Epithelial cell of proximal tubule (primary cell): ENCODE data around the gene NFKBIE. TPM values are rescaled to one million over a fixed set of nuclear protein-coding genes. Genes with fewer than 3 reads are reported as not detected.
A peak's percentile ranks its signal among the peaks of the same experiment; 100 is the strongest.

ENCODE experiments used
- DNase-seq: peaks from one replicate; pipeline ENCODE4 v3.0.0-alpha.2; 2011; ENCODE audit warnings: low read depth
- H3K4me3 ChIP-seq: 2 replicates; pipeline ENCODE4 v1.5.1; 2011; ENCODE audit warnings: low read depth, mild to moderate bottlenecking, low read length
- total RNA-seq: library from RNA; depleted of rRNA; stranded (reverse); fragments of >200 nt; gene quantifications from 2 replicates; pipeline ENCODE4 v1.2.3, GENCODE V29; 2015
- TF ChIP-seq, protein P1 (sequence below): conservative IDR thresholded peaks from 2 replicates; pipeline ENCODE4 v1.5.1; 2012; ENCODE audit warnings: low read depth, mild to moderate bottlenecking, low read length

The NFKBIE gene
- total RNA-seq, 1 donor from 2014 or later, result 131 TPM

DNA sequence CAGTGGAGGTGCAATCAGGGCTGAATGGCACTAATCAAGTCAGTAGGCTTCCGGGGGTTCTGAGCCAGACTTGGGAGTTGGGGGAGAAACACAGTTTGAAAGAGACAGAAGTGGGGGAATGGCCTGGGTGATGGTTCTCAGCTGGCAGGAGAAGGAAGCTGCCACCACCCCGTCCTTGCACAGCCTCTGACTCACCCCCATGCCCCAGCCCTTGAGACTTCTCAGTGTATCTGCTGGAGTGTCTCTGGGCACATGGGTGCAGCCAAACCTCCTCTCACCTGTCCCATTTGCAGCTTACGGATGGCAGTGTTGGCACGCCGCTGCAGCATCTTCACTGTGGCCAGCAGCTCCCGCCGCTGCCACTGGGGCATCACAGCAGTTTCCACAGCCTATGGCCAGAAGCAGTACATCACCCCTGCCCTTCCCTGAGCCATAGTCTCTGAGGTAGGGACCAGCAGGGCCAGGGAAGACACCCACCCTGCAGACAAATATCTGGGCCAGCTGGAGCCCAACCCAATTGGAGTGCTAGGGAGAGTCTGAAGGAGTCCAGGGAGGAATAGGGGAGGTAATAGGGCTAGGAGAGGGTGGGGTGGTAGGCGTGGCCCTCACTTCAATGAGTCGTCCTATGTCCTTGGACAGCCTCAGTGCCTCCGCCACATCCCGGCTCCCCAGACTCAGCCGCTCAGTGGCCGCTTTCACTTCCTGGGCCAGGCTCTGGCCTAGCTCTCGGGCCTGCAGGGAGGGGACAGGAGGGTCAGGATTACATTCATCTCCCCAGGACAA, 36.6 kb upstream of the NFKBIE start:
- H3K4me3 ChIP-seq, result no peak overlapping the region
- no peak for DNase-seq
- TF ChIP-seq, protein P1, sequence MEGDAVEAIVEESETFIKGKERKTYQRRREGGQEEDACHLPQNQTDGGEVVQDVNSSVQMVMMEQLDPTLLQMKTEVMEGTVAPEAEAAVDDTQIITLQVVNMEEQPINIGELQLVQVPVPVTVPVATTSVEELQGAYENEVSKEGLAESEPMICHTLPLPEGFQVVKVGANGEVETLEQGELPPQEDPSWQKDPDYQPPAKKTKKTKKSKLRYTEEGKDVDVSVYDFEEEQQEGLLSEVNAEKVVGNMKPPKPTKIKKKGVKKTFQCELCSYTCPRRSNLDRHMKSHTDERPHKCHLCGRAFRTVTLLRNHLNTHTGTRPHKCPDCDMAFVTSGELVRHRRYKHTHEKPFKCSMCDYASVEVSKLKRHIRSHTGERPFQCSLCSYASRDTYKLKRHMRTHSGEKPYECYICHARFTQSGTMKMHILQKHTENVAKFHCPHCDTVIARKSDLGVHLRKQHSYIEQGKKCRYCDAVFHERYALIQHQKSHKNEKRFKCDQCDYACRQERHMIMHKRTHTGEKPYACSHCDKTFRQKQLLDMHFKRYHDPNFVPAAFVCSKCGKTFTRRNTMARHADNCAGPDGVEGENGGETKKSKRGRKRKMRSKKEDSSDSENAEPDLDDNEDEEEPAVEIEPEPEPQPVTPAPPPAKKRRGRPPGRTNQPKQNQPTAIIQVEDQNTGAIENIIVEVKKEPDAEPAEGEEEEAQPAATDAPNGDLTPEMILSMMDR, result no peak

DNA sequence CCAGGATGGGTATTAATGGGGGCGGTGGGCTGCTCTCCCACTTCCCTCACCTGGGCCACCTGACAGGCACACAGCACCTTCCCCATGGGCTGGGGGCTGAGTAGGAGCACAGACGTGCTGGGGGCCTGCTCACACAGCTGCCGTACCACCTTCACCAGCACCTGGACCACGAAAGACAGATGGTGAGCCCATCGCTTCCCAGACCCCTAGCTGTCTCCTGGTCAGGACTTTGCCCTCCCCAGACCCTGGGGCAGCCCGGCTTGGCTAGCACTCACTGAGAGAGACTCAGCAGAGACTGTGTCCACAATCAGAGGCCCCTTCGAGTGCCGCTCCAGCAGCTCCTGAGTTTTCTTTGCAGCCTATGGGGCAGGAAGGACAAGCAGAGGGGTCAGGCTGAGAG, 35.8 kb upstream of the NFKBIE start:
- no peak overlapping the region for H3K4me3 ChIP-seq
- no peak for DNase-seq
- TF ChIP-seq, protein P1, result no peak

DNA sequence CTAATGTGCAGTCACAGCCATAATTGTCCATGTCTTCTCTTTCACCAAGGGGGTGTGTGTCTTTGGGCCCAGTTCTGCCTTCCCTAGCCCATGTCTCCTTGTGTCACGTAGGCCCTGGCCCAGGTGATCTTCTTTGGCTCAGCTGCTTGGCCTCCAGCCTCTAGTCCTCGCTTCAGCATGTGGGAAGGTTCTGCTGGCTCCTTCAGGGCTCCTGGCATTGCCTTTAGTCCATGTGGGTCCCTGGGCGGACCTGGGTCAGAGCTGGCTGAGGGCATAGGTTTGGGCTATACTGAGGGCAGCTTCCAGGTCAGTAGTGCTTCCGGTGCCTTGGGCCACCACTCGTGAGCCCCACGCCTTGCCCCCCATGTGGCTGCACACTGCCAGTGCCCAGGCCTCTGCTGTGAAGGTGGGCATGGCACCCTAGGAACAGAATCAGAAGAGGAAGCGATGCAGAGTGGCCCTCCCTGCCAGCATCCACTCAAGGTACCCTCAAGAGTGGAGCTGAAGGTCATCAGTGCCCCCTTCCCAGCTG, 35.0 kb upstream of the NFKBIE start:
- TF ChIP-seq, protein P1, result no peak
- no peak overlapping the region for H3K4me3 ChIP-seq
- DNase-seq, result no peak

DNA sequence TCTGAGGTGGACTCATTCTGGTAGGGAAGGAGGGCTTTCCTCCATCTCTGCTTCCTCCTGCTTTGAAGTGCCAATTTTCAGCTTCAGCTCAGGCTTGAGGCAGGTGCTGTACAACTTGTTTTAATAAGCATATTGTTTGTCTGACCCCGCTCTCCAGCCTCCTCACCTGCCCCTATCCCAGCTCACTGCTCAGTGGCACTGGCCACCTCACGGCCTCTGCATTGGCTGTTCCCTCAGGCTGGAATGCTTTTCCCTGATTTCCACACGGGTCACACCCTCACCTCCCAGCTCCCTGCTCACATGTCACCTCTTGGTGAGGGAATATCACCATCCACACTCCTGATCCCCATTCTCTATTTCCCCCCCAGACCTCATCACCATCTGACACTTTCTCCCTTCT, 33.5 kb upstream of the NFKBIE start:
- no peak overlapping the region for H3K4me3 ChIP-seq
- DNase-seq, result no peak
- TF ChIP-seq, protein P1, result no peak

DNA sequence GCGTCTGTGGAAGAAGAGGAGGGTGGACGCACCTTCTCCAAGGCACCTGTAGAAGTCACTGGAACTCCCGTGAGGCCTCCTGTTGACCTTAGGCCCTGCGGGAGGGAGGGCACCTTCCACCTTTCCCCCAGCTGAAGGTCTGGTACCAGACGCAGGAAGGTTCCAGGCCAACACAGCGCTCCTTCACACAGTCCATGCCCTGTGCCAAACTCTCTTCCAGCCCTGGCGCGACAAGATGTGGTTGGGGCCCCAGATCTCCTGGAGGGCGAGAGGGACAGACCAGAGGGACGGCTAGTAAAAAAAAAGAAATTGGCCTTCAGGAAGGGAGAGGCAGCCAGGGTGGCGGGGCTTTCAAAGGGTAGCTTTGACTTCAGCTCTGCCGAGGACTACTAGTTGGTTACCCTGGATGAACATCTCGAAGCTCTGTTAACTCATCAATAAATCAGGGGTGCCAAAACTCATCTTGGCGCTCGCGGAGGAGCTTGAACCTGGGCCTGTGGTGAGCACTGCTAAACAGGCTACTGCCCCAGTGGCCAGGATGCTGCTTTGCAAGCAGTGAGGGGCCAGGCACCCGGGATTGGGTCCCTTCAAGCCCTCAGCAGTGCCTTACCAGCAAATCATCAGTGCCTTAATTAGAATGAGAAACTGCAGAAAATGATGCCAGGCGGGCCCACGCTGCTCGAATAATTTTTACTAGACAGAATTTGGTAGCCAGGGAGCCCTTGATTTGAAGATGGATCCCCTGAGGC, 32.9 kb upstream of the NFKBIE start:
- TF ChIP-seq, protein P1, result no peak
- no peak for DNase-seq
- peak overlapping the region; percentile 45 for H3K4me3 ChIP-seq

DNA sequence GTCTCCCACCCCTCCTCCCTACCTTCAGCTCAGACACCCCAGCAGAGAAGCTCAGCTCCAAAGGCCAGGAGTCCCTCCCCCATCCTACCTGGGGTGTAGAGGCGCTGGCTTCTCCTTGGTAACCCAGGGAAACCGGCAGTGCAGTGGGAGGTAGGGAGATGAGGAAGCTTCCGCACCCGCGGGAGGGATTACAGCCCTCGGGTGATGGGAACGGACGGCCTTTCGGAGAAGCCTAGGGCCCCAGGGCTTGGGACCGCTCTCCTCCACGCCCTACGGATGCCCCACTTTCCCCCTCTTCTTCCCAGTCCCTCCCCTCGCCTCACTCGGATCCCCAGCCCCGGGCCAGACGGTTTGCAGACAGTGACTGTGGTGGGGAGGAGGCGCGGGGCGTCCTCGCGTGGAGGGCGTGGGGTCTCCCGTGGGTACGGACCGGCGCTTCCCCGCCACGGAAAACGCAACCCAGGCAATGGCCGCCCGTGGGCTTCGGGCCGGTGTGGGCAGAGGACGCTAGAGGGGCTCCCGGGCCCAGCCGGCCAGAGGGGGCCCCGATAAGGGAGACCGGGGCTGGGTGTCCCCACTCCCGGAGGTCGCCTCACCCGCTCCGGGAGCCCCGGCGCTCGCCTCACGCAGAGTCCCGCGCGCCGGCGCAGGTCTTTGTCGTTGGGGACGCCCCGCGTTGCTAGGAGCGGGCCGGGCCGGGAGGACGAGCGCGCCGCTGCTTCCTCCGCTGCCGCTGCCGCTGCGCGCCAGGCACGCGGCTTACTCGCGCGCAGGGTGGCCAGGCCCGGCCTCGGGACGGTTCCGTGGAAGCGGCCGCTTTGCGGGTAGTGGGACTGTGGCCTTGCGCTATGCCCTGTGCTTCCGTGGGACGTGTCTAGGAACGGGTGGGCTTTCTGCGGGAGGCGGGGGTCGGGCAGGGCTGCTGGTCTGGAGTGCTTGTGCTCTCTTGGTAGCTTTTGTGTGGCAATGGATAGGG, 32.0 kb upstream of the NFKBIE start:
- DNase-seq, result no peak
- peak overlapping the region; percentile 45 for H3K4me3 ChIP-seq
- TF ChIP-seq, protein P1, result no peak
